Measurements from ENCODE around the gene AFF3.

- TF ChIP-seq FOXM1 (IDR thresholded peaks at IDR 0.05; ENCODE audit: borderline replicate concordance): no peak
- TF ChIP-seq, protein P1, sequence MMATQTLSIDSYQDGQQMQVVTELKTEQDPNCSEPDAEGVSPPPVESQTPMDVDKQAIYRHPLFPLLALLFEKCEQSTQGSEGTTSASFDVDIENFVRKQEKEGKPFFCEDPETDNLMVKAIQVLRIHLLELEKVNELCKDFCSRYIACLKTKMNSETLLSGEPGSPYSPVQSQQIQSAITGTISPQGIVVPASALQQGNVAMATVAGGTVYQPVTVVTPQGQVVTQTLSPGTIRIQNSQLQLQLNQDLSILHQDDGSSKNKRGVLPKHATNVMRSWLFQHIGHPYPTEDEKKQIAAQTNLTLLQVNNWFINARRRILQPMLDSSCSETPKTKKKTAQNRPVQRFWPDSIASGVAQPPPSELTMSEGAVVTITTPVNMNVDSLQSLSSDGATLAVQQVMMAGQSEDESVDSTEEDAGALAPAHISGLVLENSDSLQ (IDR thresholded peaks at IDR 0.05): no peak
- TF ChIP-seq FOXA1 (IDR thresholded peaks at IDR 0.05): no peak
- TF ChIP-seq ARNT (IDR thresholded peaks at IDR 0.05): no peak
- no peak for TF ChIP-seq BHLHE40 (IDR thresholded peaks at IDR 0.05; ENCODE audit: borderline replicate concordance)
- TF ChIP-seq ELF4 (IDR thresholded peaks at IDR 0.05): no peak
- no peak for TF ChIP-seq TARDBP (IDR thresholded peaks at IDR 0.05)
- TF ChIP-seq L3MBTL2 (conservative IDR thresholded peaks at IDR 0.05): no peak
- TF ChIP-seq SP1 (IDR thresholded peaks at IDR 0.05): no peak
- TF ChIP-seq HDGF (IDR thresholded peaks at IDR 0.05; ENCODE audit: borderline replicate concordance): no peak
- TF ChIP-seq LEF1 (IDR thresholded peaks at IDR 0.05; ENCODE audit: borderline replicate concordance): no peak
- no peak for TF ChIP-seq CTBP1 (IDR thresholded peaks at IDR 0.05; ENCODE audit: borderline replicate concordance)
- no peak for TF ChIP-seq NFRKB (IDR thresholded peaks at IDR 0.05)
Observed at GRCh38 chr2:100141906-100142305, 484 bp downstream of the AFF3 start.

Measured in HEK293T (cell line).